C1 segment of cervical spinal cord (tissue), 14 donors: ENCODE measurements around the gene CBFA2T3.
"Not testable (repeated sequence)": the region's sequence is repeated elsewhere in the genome, so short reads cannot be mapped to it uniquely, and the experiment has no call there.

Experiments
- DNase-seq, 14 donors: peaks; one replicate each; lab custom pipeline; 2025; lab: John Stamatoyannopoulos, UW

CBFA2T3 gene

GRCh38 chr16:88893127-88893968, 83.7 kb downstream of the CBFA2T3 start:
- peak in 1 of 14 donors; percentile 44 for DNase-seq

GRCh38 chr16:88892065-88892464, 84.9 kb downstream of the CBFA2T3 start:
- DNase-seq = peak in 1 of 14 donors; percentile 64

- DNase-seq = no peak
These were observed 85.9 kb downstream of the CBFA2T3 start for GRCh38 chr16:88891083-88891482.

GRCh38 chr16:88889702-88890352, 87.2 kb downstream of the CBFA2T3 start:
- DNase-seq = not testable (repeated sequence)

GRCh38 chr16:88888461-88889387, 88.3 kb downstream of the CBFA2T3 start:
- DNase-seq = no peak

GRCh38 chr16:88888057-88888456, 89.0 kb downstream of the CBFA2T3 start:
- DNase-seq = no peak

GRCh38 chr16:88886845-88887521, 90.0 kb downstream of the CBFA2T3 start:
- DNase-seq = peak in 1 of 14 donors; percentile 86

- no peak for DNase-seq
These were observed 90.6 kb downstream of the CBFA2T3 start for GRCh38 chr16:88886420-88886844.

- peak in 1 of 14 donors; percentile 79 for DNase-seq
These were observed 91.2 kb downstream of the CBFA2T3 start for GRCh38 chr16:88885693-88886280.

- no peak for DNase-seq
These were observed 92.3 kb downstream of the CBFA2T3 start for GRCh38 chr16:88884569-88885271.

GRCh38 chr16:88883946-88884345, 93.1 kb downstream of the CBFA2T3 start:
- no peak for DNase-seq

- peak in 1 of 14 donors; percentile 40 for DNase-seq
These were observed 93.7 kb downstream of the CBFA2T3 start for GRCh38 chr16:88883117-88883895.

GRCh38 chr16:88882358-88883030, 94.5 kb downstream of the CBFA2T3 start:
- no peak for DNase-seq

- no peak for DNase-seq
These were observed 95.2 kb downstream of the CBFA2T3 start for GRCh38 chr16:88881675-88882357.

GRCh38 chr16:88881007-88881615, 95.9 kb downstream of the CBFA2T3 start:
- no peak for DNase-seq

- no peak for DNase-seq
These were observed 96.6 kb downstream of the CBFA2T3 start for GRCh38 chr16:88880226-88881006.

- no peak for DNase-seq
These were observed 97.3 kb downstream of the CBFA2T3 start for GRCh38 chr16:88879788-88880055.
